Liver (tissue), 9 donors: ENCODE data around the gene WDR17. TPM values are rescaled to one million over a fixed set of nuclear protein-coding genes. Genes with fewer than 3 reads are reported as not detected.

Experiments used
- DNase-seq: peaks from one replicate; pipeline ENCODE4 v3.0.0-alpha.2; 2017; ENCODE audit warnings: low spot score
- H3K27ac ChIP-seq, 2 donors: one replicate each; pipeline ENCODE4 v1.7.0; 2013; ENCODE audit warnings: inconsistent platforms in 2 of 2, low read length in 2 of 2, control low read depth in 1 of 2, low read depth in 1 of 2, mild to moderate bottlenecking in 1 of 2
- H3K27me3 ChIP-seq, 4 donors: one replicate each; pipeline versions ENCODE4 v1.6.1 to v1.7.0; 2013; ENCODE audit warnings: low read length in 3 of 4, inconsistent platforms in 1 of 4, mild to moderate bottlenecking in 1 of 4, moderate library complexity in 1 of 4; ENCODE audit not compliant: control insufficient read depth in 4 of 4, insufficient read depth in 4 of 4
- H3K36me3 ChIP-seq, 4 donors: one replicate each; pipeline versions ENCODE4 v1.6.1 to v1.7.0; 2013; ENCODE audit warnings: low read length in 3 of 4, mild to moderate bottlenecking in 3 of 4, low read depth in 1 of 4, moderate library complexity in 1 of 4; ENCODE audit not compliant: control insufficient read depth in 4 of 4, insufficient read depth in 3 of 4
- H3K4me1 ChIP-seq, 4 donors: one replicate each; pipeline versions ENCODE4 v1.6.1 to v1.7.0; 2013; ENCODE audit warnings: low read length in 3 of 4, mild to moderate bottlenecking in 3 of 4, moderate library complexity in 1 of 4; ENCODE audit not compliant: control insufficient read depth in 4 of 4, insufficient read depth in 4 of 4
- H3K4me3 ChIP-seq, 3 donors: one replicate each; pipeline versions ENCODE4 v1.6.1 to v1.7.0; 2013; ENCODE audit warnings: low read length in 3 of 3, control low read depth in 1 of 3, low read depth in 1 of 3, mild to moderate bottlenecking in 1 of 3
- H3K9ac ChIP-seq, 2 donors: one replicate each; pipeline ENCODE4 v1.7.0; 2013; ENCODE audit warnings: low read length in 2 of 2, mild to moderate bottlenecking in 2 of 2, moderate library complexity in 2 of 2, control low read depth in 1 of 2, low read depth in 1 of 2
- H3K9me3 ChIP-seq, 4 donors: one replicate each; pipeline versions ENCODE4 v1.6.1 to v1.7.0; 2013; ENCODE audit warnings: low read length in 3 of 4; ENCODE audit not compliant: control insufficient read depth in 4 of 4
- CTCF ChIP-seq: fragments of 150-350 bp; IDR thresholded peaks from 2 replicates; pipeline ENCODE4 v1.5.1; 2017; ENCODE audit warnings: improper control_type of control experiment, low read depth, low read length; ENCODE audit not compliant: missing input control
- EGR1 ChIP-seq, 2 donors: IDR thresholded peaks; 2 replicates each; pipeline ENCODE4 v1.6.1; 2016 to 2018; ENCODE audit warnings: antibody characterized with exemption in 2 of 2, low read depth in 2 of 2
- FOXA1 ChIP-seq: IDR thresholded peaks from 2 replicates; pipeline ENCODE4 v1.6.1; 2016; ENCODE audit warnings: antibody characterized with exemption
- FOXA2 ChIP-seq: IDR thresholded peaks from 2 replicates; pipeline ENCODE4 v1.6.1; 2016; ENCODE audit warnings: antibody characterized with exemption
- GABPA ChIP-seq, 2 donors: IDR thresholded peaks in 1 of 2; conservative IDR thresholded peaks in 1 of 2; 2 replicates each; pipeline ENCODE4 v1.6.1; 2016; ENCODE audit warnings: antibody characterized with exemption in 2 of 2, mild to moderate bottlenecking in 1 of 2, moderate library complexity in 1 of 2
- HNF4A ChIP-seq, 2 donors: conservative IDR thresholded peaks; 2 replicates each; pipeline ENCODE4 v1.6.1; 2016; ENCODE audit warnings: antibody characterized with exemption in 2 of 2, mild to moderate bottlenecking in 2 of 2
- HNF4G ChIP-seq: IDR thresholded peaks from 2 replicates; pipeline ENCODE4 v1.6.1; 2016; ENCODE audit warnings: antibody characterized with exemption
- JUND ChIP-seq, 2 donors: IDR thresholded peaks; 2 replicates each; pipeline ENCODE4 v1.6.1; 2016; ENCODE audit warnings: antibody characterized with exemption in 2 of 2
- MAX ChIP-seq: IDR thresholded peaks from 2 replicates; pipeline ENCODE4 v1.6.1; 2016; ENCODE audit warnings: antibody characterized with exemption
- NR2F2 ChIP-seq: IDR thresholded peaks from 2 replicates; pipeline ENCODE4 v1.6.1; 2016; ENCODE audit warnings: antibody characterized with exemption
- RAD21 ChIP-seq, 2 donors: IDR thresholded peaks; 2 replicates each; pipeline ENCODE4 v1.6.1; 2016; ENCODE audit warnings: antibody characterized with exemption in 2 of 2, mild to moderate bottlenecking in 2 of 2
- RXRA ChIP-seq, 2 donors: IDR thresholded peaks; 2 replicates each; pipeline ENCODE4 v1.6.1; 2017 to 2018; ENCODE audit warnings: antibody characterized with exemption in 2 of 2, mild to moderate bottlenecking in 1 of 2
- SP1 ChIP-seq: IDR thresholded peaks from 2 replicates; pipeline ENCODE4 v1.6.1; 2018; ENCODE audit warnings: antibody characterized with exemption, mild to moderate bottlenecking
- TAF1 ChIP-seq: conservative IDR thresholded peaks from 2 replicates; pipeline ENCODE4 v1.6.1; 2016; ENCODE audit warnings: antibody characterized with exemption, mild to moderate bottlenecking
- YY1 ChIP-seq: IDR thresholded peaks from 2 replicates; pipeline ENCODE4 v1.6.1; 2016; ENCODE audit warnings: antibody characterized with exemption, mild to moderate bottlenecking
- ZBTB33 ChIP-seq: IDR thresholded peaks from 2 replicates; pipeline ENCODE4 v1.6.1; 2016; ENCODE audit warnings: antibody characterized with exemption
- WGBS: extraction: QIAGEN DNeasy Blood & Tissue Kit; methylation state at CpG from one replicate; pipeline ENCODE4 v1.1.7; 2013; 5-methylcytosine and 5-hydroxymethylcytosine counted together
- polyA plus RNA-seq, 2 donors: library from polyadenylated mRNA; stranded (reverse) in 1 of 2; unstranded in 1 of 2; fragments of 200-250 nt in 1 of 2; fragments of >200 nt in 1 of 2; fragmentation: Nextera tagmentation in 1 of 2; extraction: Ambion mirVana in 1 of 2; gene quantifications; one replicate each; pipeline versions ENCODE4 v1.2.1 to v1.2.3, GENCODE V29; 2013 to 2015
- total RNA-seq, 2 donors: library from RNA; depleted of rRNA; stranded (reverse); fragments of >200 nt; gene quantifications; one replicate each; pipeline ENCODE4 v1.2.3, GENCODE V29; 2014
- TF ChIP-seq, protein P1 (sequence below): IDR thresholded peaks from 2 replicates; pipeline ENCODE4 v1.6.1; 2016; ENCODE audit warnings: antibody characterized with exemption, mild to moderate bottlenecking
- TF ChIP-seq, protein P2 (sequence below): IDR thresholded peaks from 2 replicates; pipeline ENCODE4 v1.6.1; 2016; ENCODE audit warnings: antibody characterized with exemption
- donor health status: healthy.
- donor health status: healthy.
- donor health status: healthy.
- donor health status: healthy.
- donor health status: healthy.

Gene WDR17
- total and polyA plus RNA-seq, 4 donors: 0.14 to 0.84 (median 0.34) TPM

DNA sequence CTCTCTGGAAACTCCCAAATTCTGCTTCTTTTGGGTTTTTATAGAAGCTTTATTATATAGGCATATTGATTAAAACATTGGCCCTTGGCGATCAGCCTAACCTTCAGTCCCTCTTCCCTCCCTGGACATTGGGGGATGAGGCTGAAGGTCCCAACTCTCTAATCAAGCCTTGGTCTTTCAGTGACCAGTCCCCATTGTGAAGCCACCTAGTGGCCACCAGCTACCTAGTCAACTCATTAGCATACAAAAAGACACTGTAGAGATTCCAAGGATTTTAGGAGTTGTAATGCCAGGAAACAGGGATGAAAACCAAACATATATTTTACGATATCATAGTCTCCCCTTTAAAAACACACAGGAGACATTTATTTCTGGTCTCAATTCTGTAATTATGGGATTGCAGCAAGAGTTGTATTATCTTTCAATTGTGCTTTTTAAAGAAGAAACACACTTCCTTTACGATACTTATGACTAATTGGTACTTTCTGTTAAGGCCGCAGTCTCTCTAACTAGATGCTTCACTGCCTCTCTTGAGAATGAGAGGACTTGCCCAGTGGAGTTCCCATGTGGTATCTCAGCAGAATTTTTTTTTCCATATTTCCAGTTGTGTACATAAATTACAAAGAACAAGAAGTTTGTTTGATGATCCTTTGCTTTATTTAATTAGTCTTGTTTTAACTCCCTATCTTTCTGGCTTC is 58.2 kb downstream of the WDR17 start:
- H3K9me3 ChIP-seq: no peaks in the 10 kb centered on the region
- WGBS: 55% methylated on average over 4 of the region's 4 CpGs

GRCh38 chr4:176125063-176125462 is 59.4 kb downstream of the WDR17 start:
- Histone ChIP-seq H3K9me3 (no peaks in the 10 kb centered on the region), H3K27me3 (no peaks in the 10 kb centered on the region)
- no peak for TF ChIP-seq SP1
- TF ChIP-seq RXRA (IDR thresholded peaks at IDR 0.05): no peak
- TF ChIP-seq FOXA1: no peak
- TF ChIP-seq, protein P1, sequence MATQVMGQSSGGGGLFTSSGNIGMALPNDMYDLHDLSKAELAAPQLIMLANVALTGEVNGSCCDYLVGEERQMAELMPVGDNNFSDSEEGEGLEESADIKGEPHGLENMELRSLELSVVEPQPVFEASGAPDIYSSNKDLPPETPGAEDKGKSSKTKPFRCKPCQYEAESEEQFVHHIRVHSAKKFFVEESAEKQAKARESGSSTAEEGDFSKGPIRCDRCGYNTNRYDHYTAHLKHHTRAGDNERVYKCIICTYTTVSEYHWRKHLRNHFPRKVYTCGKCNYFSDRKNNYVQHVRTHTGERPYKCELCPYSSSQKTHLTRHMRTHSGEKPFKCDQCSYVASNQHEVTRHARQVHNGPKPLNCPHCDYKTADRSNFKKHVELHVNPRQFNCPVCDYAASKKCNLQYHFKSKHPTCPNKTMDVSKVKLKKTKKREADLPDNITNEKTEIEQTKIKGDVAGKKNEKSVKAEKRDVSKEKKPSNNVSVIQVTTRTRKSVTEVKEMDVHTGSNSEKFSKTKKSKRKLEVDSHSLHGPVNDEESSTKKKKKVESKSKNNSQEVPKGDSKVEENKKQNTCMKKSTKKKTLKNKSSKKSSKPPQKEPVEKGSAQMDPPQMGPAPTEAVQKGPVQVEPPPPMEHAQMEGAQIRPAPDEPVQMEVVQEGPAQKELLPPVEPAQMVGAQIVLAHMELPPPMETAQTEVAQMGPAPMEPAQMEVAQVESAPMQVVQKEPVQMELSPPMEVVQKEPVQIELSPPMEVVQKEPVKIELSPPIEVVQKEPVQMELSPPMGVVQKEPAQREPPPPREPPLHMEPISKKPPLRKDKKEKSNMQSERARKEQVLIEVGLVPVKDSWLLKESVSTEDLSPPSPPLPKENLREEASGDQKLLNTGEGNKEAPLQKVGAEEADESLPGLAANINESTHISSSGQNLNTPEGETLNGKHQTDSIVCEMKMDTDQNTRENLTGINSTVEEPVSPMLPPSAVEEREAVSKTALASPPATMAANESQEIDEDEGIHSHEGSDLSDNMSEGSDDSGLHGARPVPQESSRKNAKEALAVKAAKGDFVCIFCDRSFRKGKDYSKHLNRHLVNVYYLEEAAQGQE: no peak
- TF ChIP-seq FOXA2: no peak
- no peak for TF ChIP-seq TAF1
- TF ChIP-seq HNF4A (conservative IDR thresholded peaks at IDR 0.05): no peak
- no peak for TF ChIP-seq RAD21 (IDR thresholded peaks at IDR 0.05)
- TF ChIP-seq HNF4G: no peak
- no peak for TF ChIP-seq YY1
- TF ChIP-seq MAX: no peak
- TF ChIP-seq NR2F2: no peak
- no peak for TF ChIP-seq EGR1 (IDR thresholded peaks at IDR 0.05; ENCODE audit: low read depth in 2 of 2)
- TF ChIP-seq GABPA (IDR thresholded peaks at IDR 0.05 in 1 of 2, conservative IDR thresholded peaks at IDR 0.05 in 1 of 2): no peak
- no peak for TF ChIP-seq ZBTB33
- TF ChIP-seq, protein P2, sequence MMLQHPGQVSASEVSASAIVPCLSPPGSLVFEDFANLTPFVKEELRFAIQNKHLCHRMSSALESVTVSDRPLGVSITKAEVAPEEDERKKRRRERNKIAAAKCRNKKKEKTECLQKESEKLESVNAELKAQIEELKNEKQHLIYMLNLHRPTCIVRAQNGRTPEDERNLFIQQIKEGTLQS: no peak
- TF ChIP-seq JUND (IDR thresholded peaks at IDR 0.05): no peak

More for the DNA sequence above, 58.2 kb downstream of the WDR17 start:
- no peak for DNase-seq
- no peak overlapping the region for H3K4me3 ChIP-seq
- H3K9ac ChIP-seq: no peak overlapping the region
- no peaks in the 10 kb centered on the region for H3K27me3 ChIP-seq
- H3K36me3 ChIP-seq: no peaks in the 10 kb centered on the region
- TF ChIP-seq HNF4A (conservative IDR thresholded peaks at IDR 0.05) (no peak), FOXA1 (no peak), CTCF (peak; percentile 38), TAF1 (no peak), YY1 (no peak), GABPA (IDR thresholded peaks at IDR 0.05 in 1 of 2, conservative IDR thresholded peaks at IDR 0.05 in 1 of 2) (no peak), RAD21 (IDR thresholded peaks at IDR 0.05) (peak; percentile 50 to 69)
- TF ChIP-seq, protein P2: no peak
- H3K27ac ChIP-seq: no peak overlapping the region
- no peaks in the 10 kb centered on the region for H3K4me1 ChIP-seq

More at GRCh38 chr4:176125063-176125462, 59.4 kb downstream of the WDR17 start:
- no peak overlapping the region for H3K4me3 ChIP-seq
- H3K27ac ChIP-seq: no peak overlapping the region
- H3K9ac ChIP-seq: no peak overlapping the region
- DNase-seq: no peak
- H3K4me1 ChIP-seq: no peaks in the 10 kb centered on the region
- H3K36me3 ChIP-seq: no peaks in the 10 kb centered on the region
- WGBS: 78% methylated on average over 4 of the region's 4 CpGs
